DMS53 treated with DMSO at 0.1 percent for 48 hours (cell line): ENCODE measurements around the gene GLT1D1.

ENCODE experiments used
- DNase-seq: peaks from one replicate; lab custom pipeline; 2025; ENCODE audit not compliant: unreplicated experiment; lab: John Stamatoyannopoulos, UW

The GLT1D1 gene

DNA sequence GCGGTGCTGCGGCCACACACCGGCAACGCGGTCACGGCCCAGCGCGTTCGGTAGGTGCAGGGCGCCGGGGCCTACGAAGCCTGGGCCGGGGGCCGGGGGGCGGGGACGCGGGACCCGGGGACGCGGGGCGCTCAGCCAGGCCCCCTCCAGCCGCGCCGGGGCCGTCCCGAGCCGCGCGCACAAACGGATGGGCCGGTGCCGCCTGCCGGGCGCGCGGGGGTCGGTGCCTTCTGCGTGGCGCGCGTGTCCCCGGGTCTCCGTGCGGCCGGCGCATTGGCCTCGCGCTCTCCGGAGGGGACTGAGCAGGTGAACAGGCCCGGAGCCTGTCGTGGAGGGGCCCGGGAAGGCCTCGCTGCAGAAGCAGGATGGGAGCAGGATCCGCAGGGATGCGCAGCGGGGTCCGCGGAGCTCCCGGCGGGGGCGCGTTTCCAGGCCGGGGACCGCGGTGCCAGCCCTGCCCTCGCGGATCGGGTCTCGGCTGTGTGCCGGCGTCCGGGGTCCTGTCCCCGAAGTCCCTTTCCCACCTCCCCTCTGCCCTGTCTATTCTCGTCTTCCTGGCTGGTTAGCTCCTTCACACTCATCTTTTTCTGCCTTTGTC lies 421 bp downstream of the GLT1D1 start:
- no peak for DNase-seq

DNA sequence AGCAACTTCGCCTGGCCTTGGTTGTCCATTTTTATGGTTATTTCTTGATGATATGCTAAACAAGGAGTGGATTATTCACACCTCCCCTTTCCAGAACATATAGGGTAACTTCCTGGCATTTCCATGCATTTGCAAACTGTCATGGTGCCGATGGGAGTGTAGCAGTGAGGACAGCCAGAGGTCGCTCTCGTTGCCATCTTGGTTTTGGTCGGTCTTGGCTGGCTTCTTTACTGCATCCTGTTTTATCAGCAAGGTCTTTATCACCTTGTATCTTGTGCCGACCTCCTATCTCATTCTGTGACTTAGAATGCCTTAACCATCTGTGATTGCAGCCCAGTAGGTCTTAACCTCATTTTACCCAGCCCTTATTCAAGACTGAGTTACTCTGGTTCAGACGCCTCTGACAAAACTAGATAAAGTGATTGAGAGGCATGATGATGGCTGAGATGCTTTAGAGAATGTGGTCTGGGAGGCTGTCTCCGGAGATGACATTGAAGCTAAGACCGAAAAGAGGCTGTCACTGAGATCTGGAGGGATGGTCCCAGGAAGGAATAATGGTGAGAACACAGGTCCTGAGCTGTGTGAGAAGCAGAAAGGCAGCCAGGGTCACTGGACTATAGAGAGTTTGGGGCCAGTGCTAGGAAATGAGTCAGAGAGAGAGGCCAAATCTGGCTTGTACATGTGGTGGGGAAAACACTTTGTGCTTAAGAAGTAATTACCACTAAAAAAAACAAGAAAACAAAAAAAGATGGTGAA lies 2.9 kb downstream of the GLT1D1 start:
- DNase-seq: no peak

DNA sequence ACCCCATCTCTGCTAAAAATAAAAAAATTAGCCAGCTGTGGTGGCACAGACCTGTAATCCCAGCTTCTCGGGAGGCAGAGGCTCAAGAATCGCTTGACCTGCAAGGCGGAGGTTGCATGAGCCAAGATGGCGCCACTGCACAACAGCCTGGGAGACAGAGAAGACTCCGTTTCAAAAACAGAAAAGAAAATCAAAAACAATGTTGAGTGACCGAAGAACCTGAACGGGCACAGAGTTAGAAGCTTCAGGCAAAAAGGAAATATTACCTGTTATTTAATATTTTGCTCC lies 3.5 kb downstream of the GLT1D1 start:
- DNase-seq: no peak

DNA sequence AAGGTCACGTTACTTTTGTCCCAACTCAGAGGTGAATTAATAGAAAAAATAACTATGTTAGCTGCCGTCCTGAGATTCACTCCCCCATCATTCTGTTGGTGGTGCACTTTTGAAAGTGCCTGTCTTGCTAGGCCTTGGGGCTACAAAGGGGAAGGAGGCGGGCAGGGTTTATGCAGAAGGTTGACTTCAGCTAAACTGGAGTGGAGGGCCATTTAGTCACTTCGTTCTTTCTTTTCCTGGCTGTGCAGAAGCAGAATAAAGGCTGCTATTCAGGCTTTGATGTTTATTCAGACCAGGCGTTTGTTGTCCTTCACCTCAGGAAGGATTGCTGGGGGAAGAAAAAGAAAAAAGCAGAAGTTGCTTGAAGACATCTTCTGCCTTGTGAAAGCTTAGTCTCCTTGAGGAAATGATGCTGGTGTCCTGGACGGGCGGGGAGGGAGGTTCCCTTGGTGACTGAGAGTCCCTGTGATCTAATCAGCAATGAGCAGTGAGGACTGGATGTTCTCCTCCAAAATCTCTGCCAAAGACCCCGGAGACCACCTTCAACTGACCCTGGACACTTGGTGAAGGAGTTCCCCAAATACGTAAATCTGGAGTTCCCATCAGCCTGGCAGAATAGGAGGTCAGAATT lies 4.0 kb downstream of the GLT1D1 start:
- no peak for DNase-seq

DNA sequence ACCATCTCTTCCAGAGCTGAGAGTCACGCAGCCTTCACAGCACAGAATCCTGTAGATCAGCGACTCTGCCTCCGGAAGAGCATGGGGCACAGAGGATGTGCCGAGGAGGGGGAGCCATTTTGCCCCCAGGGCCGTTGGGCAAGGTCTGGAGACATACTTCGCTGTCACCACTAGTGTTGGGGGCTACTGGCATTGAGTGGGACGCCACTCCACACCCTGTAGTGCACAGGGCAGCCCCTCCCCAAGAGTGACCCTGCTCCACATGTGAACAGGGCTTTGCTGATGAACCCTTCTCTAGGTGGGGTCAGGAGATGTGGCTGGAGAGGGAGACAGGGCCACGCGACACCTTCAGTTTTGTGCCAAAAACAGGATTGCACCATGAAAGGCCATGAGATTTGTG lies 6.0 kb downstream of the GLT1D1 start:
- no peak for DNase-seq

DNA sequence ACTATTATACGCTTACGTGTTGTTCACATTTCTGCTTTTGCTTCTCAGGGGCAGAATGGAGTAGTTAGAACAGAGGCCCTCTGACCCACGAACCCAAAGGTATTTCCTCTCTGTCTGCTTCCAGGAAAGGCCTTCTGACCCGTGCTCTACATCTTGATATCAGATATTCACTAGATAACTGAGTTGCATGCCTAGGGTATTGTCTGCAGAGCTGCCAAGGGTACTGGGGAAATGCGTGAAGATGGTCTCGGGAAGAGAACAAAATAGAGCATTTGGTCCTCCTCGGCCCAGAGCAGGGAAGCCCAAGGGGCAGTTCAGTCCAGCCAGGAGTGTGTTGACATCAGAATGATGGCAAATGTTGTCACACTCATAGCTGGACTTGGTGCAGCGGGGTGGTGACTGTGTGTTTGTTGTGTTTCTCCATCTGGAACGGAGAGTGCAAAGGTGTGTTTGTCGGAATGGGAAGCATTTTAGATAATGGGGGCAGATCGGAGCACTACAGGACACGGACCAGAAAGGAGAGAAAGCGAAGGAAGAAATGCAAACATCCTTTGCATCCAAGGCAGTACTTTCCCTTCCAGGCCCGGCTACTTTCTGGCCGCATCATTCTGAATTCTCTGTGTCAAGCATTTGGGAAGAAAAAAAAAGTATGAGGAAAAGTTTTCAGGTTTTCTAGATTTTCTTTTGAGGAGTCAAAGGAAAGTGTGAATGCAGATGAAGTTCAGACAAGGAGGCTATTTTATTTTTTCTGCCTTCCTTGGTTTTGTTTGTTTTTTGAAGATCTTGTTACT lies 8.1 kb downstream of the GLT1D1 start:
- DNase-seq: no peak

DNA sequence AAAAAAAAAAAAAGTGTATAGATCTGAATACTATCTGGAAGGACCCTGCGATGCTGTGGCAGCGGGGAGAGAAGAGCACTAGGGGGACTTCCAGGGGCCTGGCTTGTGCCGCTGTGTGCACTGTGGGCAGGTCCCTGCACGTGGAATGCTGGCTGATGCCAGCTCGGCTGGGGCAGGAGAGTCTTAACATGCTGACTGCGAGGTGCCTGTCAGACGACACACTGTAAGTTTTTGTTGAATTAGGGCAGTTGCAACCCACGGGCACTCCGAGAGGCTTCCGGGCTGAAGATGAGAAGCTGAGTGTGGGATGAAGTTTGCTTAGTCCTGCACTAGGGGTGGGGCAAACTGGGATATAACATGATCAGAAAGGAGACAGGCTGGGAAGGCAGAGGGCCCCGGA lies 10.7 kb downstream of the GLT1D1 start:
- no peak for DNase-seq

DNA sequence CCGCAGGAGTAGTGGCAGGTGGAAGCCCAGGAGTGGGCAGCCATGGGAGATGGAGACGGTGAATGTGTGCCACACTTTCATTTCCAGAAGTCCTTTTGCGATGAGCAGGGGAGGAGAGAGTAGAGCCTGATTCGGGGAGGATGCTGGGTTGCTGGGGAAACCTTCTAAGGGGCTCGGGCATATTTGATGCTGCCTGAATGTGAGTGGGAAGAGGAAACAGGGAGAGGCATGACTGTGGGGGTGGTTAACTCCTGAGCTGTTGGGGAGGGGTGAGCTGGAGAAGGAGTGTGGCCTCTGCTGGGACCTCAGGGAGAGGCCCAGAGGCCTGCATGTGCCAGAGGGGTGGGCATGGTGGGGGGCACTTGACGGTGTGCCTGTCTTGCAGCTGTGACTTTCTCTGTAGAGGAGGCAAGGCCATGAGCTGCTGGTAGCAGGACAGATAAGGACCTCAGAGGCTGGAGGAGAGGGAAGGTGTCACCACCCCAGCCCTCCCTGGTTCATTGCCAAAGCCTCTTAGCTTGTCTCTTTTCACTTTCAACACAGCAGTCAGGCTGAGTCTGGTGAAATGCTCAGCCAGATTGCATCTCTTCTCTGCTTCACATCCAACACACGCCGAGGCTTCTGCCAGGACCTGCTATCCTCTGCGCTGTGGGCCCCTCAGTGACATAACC lies 11.4 kb downstream of the GLT1D1 start:
- DNase-seq: no peak

DNA sequence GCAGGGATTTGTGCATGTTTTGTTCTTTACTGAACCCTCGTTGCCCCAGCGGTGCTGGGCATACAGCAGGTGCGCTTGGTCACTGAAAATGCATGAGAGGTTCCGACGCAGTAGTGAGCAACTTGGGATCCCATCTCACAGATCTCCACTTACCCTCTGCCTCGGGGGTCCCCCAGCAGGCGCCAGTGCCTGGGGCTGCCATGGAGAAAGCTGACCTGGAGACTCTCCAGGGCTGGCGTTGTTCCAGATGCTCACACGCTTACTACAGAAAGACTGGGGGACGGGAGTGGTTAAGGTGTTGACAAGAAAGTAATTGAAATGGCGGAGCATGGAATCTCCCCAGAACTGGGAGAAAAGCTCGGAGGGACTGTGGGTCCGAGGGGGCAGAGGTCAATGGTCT lies 14.2 kb downstream of the GLT1D1 start:
- DNase-seq: no peak

DNA sequence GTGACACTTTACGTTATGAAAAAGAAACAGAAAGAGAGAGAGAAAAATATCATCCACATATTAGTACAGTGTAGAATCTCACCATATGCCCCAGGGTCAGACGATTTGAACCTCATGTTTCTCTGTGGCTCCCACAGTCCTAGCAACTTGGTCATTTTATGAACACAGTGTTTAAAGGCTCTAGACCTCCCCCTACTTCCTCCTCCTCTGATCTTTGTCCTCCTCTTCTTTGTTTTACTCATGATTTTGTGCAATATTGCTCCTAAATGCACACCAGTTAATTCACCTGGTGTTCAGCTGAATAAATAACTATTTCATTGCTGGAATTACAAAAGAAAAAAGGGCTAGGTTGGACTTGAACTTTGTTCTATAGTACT lies 18.2 kb downstream of the GLT1D1 start:
- no peak for DNase-seq

DNA sequence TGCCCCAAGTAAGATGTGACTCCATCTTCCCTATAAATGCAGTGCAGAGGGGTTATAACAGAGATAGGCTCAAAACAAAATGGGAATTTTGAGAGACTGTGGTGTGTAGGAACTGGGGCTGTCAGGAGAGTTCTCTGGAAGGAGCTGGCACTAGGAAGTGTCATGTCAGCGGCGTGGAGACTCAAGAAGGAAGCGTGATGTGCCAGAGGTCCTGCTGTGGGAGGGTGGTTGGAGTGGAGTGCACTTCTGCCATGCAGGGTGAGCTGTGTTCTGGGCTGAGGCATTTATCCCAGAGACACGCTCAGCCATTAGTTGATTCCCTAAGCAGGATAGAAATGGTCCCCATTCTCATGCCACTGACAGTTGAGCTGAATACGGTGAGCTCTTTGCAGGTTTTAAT lies 19.0 kb downstream of the GLT1D1 start:
- no peak for DNase-seq

DNA sequence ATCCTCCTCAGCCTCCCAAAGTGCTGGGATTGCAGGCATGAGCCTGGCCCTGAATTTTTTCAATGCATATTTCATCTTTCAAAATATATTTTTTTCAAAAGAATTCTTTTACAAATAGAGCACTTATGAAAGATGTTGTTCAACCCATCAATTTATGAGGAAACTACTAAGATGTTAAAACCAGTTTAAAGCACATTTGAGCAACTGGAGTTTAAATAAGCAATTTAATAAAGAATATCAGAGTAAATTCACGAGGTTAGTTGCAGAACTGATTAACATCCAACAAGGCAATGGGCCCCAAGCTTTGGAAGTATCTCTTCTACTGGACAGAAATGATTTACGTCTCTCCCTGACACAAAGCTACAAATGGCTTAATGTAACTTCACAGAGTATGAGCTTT lies 23.3 kb downstream of the GLT1D1 start:
- no peak for DNase-seq

DNA sequence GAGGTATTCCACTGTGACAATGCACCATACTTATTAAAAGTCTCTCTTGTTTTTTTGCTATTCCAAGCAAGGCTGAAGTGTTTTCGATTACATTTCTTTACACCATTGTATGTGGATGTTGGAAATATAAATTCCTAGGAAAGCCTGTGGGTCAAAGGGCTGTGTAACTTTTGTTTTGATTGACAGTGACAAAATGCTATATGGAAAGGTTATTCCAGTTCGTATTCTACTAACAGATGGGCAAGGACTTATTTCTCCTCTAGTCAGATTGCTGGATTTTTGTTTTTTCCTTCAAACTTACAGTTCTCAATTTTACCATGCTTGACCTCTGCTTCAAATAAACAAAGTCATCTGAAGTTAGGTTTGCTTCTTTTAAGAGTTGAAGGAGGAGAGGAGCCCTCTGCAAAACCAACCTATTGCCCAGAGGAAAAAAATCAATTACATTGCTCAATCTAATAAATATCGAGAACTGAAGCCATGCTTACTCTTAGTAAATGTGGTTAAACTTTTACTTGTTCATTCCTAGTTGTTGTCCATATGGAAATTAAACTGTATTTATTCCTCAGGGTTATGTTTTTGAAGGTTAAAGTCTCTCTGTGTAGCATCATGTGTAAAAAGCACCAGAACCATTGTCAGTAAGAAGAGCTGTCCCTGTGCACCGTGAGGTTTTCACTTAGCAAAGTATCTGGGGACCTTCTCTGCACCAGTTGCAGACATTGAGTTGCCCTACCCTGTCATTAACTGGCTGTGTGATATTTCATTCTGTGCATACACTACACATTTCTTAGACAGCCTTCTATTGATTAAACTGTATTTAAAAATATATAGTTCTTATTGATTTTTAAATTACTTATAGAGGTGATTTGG lies 26.9 kb downstream of the GLT1D1 start:
- DNase-seq: no peak

DNA sequence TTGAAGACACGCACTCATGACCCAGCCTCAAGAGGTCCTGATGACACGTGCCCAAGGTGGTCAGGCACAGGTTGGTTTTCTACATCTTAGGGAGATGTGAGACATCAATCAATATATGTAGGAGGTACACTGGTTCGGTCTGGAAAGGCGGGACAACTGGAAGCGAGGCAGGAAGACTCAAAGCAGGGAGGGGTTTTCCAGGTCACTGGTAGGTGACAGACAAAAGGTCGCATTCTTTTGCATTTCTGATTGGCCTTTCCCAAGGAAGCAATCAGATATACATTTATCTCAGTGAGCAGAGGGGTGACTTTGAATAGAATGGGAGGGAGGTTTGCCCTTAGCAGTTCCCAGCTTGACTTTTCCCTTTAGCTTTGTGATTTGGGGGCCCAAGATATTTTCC lies 38.6 kb downstream of the GLT1D1 start:
- DNase-seq: no peak

DNA sequence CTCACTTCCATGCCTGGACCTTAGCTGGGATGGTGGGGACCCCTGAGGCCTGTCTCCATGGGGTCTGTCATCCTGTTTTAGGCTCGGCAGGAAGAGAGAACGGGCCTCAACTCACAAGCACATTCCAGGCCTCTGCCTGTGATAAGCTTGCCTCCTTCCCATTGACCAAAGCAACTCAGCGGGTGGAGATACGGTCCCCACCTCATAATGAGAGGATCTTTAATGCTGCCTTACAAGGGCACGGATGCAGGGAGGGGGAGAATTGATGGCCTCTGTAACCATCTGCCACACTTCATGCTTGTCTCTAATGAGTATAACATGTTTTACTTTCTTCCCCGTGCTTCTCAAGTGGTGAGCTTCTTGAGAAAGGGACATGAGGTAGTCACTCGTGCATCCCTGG lies 50.0 kb downstream of the GLT1D1 start:
- DNase-seq: no peak

DNA sequence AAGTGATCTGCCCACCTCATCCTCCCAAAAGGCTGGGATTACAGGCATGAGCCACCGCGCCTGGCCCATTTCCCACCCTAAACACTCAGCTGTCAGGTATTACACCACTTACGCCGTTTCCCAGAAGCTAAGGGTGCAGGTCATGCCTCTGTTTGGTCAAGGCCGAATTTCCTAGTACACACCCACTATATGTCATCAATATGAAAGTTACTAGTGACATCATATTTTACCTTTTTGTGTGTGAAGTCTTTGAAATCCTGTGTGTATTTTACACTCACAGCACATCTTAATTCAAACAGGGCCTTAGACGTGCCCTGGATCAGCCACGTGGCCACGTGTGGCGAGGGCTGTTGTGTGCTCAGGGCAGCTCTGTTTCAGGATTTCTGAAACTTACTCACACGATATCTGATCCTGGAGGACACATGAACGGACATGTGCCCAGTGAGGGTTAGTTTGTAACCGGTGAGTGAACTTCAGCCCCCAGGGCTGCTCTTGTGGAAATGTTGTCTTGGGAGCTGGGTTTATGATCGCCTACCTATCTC lies 51.8 kb downstream of the GLT1D1 start:
- DNase-seq: no peak

DNA sequence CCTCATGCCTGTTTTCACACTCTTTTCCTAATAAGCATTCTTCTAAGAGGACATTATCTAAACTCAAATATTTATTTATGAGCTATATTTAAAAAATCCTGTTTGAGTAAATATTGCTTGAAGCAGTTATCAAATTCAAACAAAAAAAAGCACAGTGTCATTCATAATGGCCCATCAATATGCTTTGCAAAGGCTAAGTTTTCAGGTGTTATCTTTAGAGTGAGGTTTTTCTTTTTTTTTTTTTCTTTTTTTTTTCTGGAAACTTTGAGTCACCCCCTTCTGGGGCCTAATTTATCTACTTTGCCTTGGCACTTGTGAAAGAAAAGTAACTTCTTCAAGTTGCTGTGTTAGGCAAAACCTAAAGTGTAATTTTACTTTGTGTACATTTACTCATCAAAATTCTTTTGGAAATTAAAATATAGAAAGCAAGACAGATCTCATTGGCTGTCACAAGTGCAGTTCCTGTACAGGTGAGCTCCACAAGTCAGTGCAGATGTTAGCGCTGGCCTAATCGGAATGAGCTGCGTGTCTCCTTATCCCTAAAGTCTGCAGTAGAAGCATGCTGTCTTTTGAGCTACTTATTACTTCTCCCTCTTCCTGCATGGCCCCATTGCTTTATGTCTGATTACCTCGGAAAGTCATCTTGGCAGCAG lies 53.3 kb downstream of the GLT1D1 start:
- no peak for DNase-seq

DNA sequence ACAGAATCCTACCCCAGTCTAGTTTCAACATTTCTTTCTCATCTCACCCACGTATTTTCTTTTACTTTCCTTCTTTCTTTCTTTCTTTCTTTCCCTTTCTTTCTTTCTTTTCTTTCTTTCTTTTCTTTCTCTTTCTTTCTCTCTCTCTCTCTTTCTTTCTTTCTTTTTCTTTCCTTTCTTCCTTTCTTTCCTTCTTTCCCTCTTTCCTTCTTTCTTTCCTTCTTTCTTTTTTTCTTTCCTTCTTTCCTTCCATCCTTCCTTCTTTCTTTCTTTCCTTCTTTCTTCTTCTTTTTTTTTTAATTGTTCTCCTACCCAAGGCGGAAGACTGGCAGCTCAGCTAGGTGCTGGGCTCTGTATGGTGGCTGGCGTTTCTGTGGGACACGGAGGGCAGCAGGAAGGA lies 55.0 kb downstream of the GLT1D1 start:
- DNase-seq: no peak

DNA sequence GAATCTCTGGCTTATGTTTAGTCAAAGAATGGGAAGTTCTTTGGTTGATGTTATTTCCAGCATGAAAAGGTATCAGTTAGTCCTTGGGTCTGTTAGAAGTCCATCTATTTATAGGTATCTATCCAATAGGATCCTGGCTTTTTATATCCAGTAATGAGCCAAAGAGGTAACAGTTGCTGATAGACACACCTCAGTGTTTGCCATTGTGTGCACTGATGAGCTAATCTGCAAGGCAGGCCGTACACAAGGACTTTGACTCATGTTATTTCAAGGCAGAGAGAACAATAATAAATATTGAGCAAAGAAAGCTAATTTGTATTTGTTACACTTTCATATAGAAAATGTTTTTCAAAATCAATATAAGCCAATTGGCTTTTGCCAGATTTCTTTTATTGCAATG lies 56.4 kb downstream of the GLT1D1 start:
- DNase-seq: no peak

DNA sequence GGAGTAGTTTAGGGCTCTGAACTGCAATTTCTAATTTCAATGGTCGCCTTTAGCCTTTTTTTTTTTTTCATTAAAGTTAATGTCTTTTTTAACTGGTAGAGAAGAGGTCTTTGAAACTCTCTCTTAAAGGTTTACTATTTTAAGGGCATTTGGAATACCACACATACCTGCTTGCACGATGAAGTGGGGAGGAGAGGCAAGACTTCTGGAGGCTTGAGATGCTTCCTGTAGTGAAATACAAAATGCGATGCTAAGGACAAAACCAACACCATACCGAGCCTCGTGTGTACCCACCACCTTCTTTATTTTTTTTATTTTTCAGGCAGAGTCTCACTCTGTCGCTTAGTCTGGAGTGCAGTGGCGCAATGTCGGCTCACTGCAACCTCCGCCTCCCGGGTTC lies 57.4 kb downstream of the GLT1D1 start:
- DNase-seq: no peak
